ENCODE results near the gene SULT4A1.
A peak's percentile ranks its signal among the peaks of the same experiment; 100 is the strongest.

SULT4A1 gene

GRCh38 chr22:43887391-43887790 lies 25.1 kb upstream of the SULT4A1 start:
- no peak for DNase-seq (ENCODE audit: low read depth)
- TF ChIP-seq, protein P1, sequence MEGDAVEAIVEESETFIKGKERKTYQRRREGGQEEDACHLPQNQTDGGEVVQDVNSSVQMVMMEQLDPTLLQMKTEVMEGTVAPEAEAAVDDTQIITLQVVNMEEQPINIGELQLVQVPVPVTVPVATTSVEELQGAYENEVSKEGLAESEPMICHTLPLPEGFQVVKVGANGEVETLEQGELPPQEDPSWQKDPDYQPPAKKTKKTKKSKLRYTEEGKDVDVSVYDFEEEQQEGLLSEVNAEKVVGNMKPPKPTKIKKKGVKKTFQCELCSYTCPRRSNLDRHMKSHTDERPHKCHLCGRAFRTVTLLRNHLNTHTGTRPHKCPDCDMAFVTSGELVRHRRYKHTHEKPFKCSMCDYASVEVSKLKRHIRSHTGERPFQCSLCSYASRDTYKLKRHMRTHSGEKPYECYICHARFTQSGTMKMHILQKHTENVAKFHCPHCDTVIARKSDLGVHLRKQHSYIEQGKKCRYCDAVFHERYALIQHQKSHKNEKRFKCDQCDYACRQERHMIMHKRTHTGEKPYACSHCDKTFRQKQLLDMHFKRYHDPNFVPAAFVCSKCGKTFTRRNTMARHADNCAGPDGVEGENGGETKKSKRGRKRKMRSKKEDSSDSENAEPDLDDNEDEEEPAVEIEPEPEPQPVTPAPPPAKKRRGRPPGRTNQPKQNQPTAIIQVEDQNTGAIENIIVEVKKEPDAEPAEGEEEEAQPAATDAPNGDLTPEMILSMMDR (conservative IDR thresholded peaks at IDR 0.05; ENCODE audit: low read depth, low read length), result no peak
- no peak overlapping the region for H3K4me3 ChIP-seq (ENCODE audit: low read length)

DNA sequence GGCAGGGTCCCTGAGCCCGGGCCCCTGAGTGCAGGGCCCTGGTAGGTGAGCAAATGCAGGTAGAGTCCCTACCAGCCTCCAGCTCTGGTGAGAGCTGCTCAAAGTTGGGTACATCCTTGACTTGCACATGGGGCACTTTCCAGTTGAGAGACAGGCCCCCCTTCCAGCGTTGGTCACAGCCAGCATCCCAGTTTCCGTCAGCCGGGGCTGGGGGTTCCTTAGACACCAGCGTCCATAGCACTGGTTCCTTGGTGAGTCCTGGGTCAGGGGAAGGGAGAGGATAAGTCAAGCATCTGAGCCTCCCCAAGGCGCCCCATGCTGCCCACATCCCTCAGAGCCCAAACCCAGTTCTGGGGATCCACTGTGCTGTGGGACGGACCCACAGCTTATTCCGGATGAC lies 23.9 kb upstream of the SULT4A1 start:
- DNase-seq (ENCODE audit: low read depth), result no peak
- TF ChIP-seq, protein P1 (conservative IDR thresholded peaks at IDR 0.05; ENCODE audit: low read depth, low read length), result no peak
- H3K4me3 ChIP-seq (ENCODE audit: low read length), result no peak overlapping the region

DNA sequence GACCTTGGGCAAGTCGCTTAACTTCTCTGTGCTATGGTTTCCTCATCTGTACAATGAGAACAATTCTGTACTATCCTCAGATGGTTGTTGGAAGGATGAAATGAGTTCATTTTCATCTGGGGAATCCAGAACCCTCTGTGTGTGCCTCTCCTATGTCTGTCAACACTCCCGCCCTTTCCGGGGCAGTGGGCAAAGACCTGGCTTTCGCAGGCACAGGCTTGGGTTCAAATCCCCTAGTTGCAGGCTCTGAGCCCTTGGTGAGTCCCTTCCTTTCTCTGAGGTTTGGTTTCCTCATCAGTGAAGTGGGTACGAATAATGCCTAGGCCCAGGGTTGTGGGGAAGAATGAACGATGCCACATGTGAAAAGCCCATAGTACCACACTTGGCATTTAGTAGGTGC lies 23.5 kb upstream of the SULT4A1 start:
- TF ChIP-seq, protein P1 (conservative IDR thresholded peaks at IDR 0.05; ENCODE audit: low read depth, low read length), result no peak
- no peak for DNase-seq (ENCODE audit: low read depth)

GRCh38 chr22:43885319-43885671 lies 23.0 kb upstream of the SULT4A1 start:
- no peak for DNase-seq (ENCODE audit: low read depth)
- TF ChIP-seq, protein P1 (conservative IDR thresholded peaks at IDR 0.05; ENCODE audit: low read depth, low read length), result no peak

More for the DNA sequence above, 23.5 kb upstream of the SULT4A1 start:
- H3K4me3 ChIP-seq (ENCODE audit: low read length), result no peak overlapping the region

GRCh38 chr22:43884600-43885318 lies 22.4 kb upstream of the SULT4A1 start:
- TF ChIP-seq, protein P1 (conservative IDR thresholded peaks at IDR 0.05; ENCODE audit: low read depth, low read length), result peak; percentile 90
- DNase-seq (ENCODE audit: low read depth), result no peak

More at GRCh38 chr22:43885319-43885671, 23.0 kb upstream of the SULT4A1 start:
- no peak overlapping the region for H3K4me3 ChIP-seq (ENCODE audit: low read length)

DNA sequence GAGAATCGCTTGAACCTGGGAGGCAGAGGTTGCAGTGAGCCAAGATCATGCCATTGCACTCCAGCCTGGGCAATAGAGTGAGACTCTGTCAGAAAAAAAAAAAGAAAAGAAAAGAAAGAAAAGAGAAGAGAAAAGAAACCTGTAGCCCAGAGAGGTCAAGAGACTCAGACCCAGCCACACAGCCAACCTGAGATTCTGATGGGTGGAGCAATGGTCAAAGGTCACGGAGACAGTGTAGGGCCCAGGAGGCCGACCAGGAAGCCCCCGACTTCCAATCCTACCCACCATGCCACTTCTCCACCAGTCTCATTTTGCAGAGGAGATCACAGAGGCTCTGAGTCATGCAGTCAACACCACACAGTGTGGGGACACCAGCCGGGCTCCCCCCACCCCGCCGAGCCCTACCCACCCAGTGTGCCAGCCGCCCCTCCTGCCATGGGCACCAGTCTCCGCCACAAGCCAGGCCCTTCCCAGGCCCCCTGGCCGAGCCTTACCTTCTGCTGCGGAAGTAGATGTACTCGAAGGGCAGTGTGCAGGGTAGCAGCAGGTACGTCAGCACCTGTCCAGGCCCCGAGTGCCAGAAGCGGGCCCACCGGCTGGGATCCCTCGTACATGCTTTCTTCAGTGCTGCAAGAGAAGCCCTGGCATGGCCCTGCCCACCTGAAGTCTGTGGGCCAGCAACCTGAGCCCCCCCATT lies 21.6 kb upstream of the SULT4A1 start:
- TF ChIP-seq, protein P1 (conservative IDR thresholded peaks at IDR 0.05; ENCODE audit: low read depth, low read length), result no peak
- DNase-seq (ENCODE audit: low read depth), result no peak
- H3K4me3 ChIP-seq (ENCODE audit: low read length), result no peak overlapping the region

More at GRCh38 chr22:43884600-43885318, 22.4 kb upstream of the SULT4A1 start:
- H3K4me3 ChIP-seq (ENCODE audit: low read length), result no peak overlapping the region
